Liver (tissue), 9 donors: Measurements from ENCODE around the gene TMX2. TPM values are rescaled to one million over a fixed set of nuclear protein-coding genes. Genes with fewer than 3 reads are reported as not detected.

ENCODE experiments used
- DNase-seq: peaks from one replicate; pipeline ENCODE4 v3.0.0-alpha.2; 2017; ENCODE audit warnings: low spot score
- H3K27ac ChIP-seq, 2 donors: one replicate each; pipeline ENCODE4 v1.7.0; 2013; ENCODE audit warnings: inconsistent platforms in 2 of 2, low read length in 2 of 2, control low read depth in 1 of 2, low read depth in 1 of 2, mild to moderate bottlenecking in 1 of 2
- H3K27me3 ChIP-seq, 4 donors: one replicate each; pipeline versions ENCODE4 v1.6.1 to v1.7.0; 2013; ENCODE audit warnings: low read length in 3 of 4, inconsistent platforms in 1 of 4, mild to moderate bottlenecking in 1 of 4, moderate library complexity in 1 of 4; ENCODE audit not compliant: control insufficient read depth in 4 of 4, insufficient read depth in 4 of 4
- H3K36me3 ChIP-seq, 4 donors: one replicate each; pipeline versions ENCODE4 v1.6.1 to v1.7.0; 2013; ENCODE audit warnings: low read length in 3 of 4, mild to moderate bottlenecking in 3 of 4, low read depth in 1 of 4, moderate library complexity in 1 of 4; ENCODE audit not compliant: control insufficient read depth in 4 of 4, insufficient read depth in 3 of 4
- H3K4me1 ChIP-seq, 4 donors: one replicate each; pipeline versions ENCODE4 v1.6.1 to v1.7.0; 2013; ENCODE audit warnings: low read length in 3 of 4, mild to moderate bottlenecking in 3 of 4, moderate library complexity in 1 of 4; ENCODE audit not compliant: control insufficient read depth in 4 of 4, insufficient read depth in 4 of 4
- H3K4me3 ChIP-seq, 3 donors: one replicate each; pipeline versions ENCODE4 v1.6.1 to v1.7.0; 2013; ENCODE audit warnings: low read length in 3 of 3, control low read depth in 1 of 3, low read depth in 1 of 3, mild to moderate bottlenecking in 1 of 3
- H3K9ac ChIP-seq, 2 donors: one replicate each; pipeline ENCODE4 v1.7.0; 2013; ENCODE audit warnings: low read length in 2 of 2, mild to moderate bottlenecking in 2 of 2, moderate library complexity in 2 of 2, control low read depth in 1 of 2, low read depth in 1 of 2
- H3K9me3 ChIP-seq, 4 donors: one replicate each; pipeline versions ENCODE4 v1.6.1 to v1.7.0; 2013; ENCODE audit warnings: low read length in 3 of 4; ENCODE audit not compliant: control insufficient read depth in 4 of 4
- CTCF ChIP-seq: fragments of 150-350 bp; IDR thresholded peaks from 2 replicates; pipeline ENCODE4 v1.5.1; 2017; ENCODE audit warnings: improper control_type of control experiment, low read depth, low read length; ENCODE audit not compliant: missing input control
- EGR1 ChIP-seq, 2 donors: IDR thresholded peaks; 2 replicates each; pipeline ENCODE4 v1.6.1; 2016 to 2018; ENCODE audit warnings: antibody characterized with exemption in 2 of 2, low read depth in 2 of 2
- FOXA1 ChIP-seq: IDR thresholded peaks from 2 replicates; pipeline ENCODE4 v1.6.1; 2016; ENCODE audit warnings: antibody characterized with exemption
- FOXA2 ChIP-seq: IDR thresholded peaks from 2 replicates; pipeline ENCODE4 v1.6.1; 2016; ENCODE audit warnings: antibody characterized with exemption
- GABPA ChIP-seq, 2 donors: IDR thresholded peaks in 1 of 2; conservative IDR thresholded peaks in 1 of 2; 2 replicates each; pipeline ENCODE4 v1.6.1; 2016; ENCODE audit warnings: antibody characterized with exemption in 2 of 2, mild to moderate bottlenecking in 1 of 2, moderate library complexity in 1 of 2
- HNF4A ChIP-seq, 2 donors: conservative IDR thresholded peaks; 2 replicates each; pipeline ENCODE4 v1.6.1; 2016; ENCODE audit warnings: antibody characterized with exemption in 2 of 2, mild to moderate bottlenecking in 2 of 2
- HNF4G ChIP-seq: IDR thresholded peaks from 2 replicates; pipeline ENCODE4 v1.6.1; 2016; ENCODE audit warnings: antibody characterized with exemption
- JUND ChIP-seq, 2 donors: IDR thresholded peaks; 2 replicates each; pipeline ENCODE4 v1.6.1; 2016; ENCODE audit warnings: antibody characterized with exemption in 2 of 2
- NR2F2 ChIP-seq: IDR thresholded peaks from 2 replicates; pipeline ENCODE4 v1.6.1; 2016; ENCODE audit warnings: antibody characterized with exemption
- RXRA ChIP-seq, 2 donors: IDR thresholded peaks; 2 replicates each; pipeline ENCODE4 v1.6.1; 2017 to 2018; ENCODE audit warnings: antibody characterized with exemption in 2 of 2, mild to moderate bottlenecking in 1 of 2
- YY1 ChIP-seq: IDR thresholded peaks from 2 replicates; pipeline ENCODE4 v1.6.1; 2016; ENCODE audit warnings: antibody characterized with exemption, mild to moderate bottlenecking
- ZBTB33 ChIP-seq: IDR thresholded peaks from 2 replicates; pipeline ENCODE4 v1.6.1; 2016; ENCODE audit warnings: antibody characterized with exemption
- WGBS: extraction: QIAGEN DNeasy Blood & Tissue Kit; methylation state at CpG from one replicate; pipeline ENCODE4 v1.1.7; 2013; 5-methylcytosine and 5-hydroxymethylcytosine counted together
- polyA plus RNA-seq, 2 donors: library from polyadenylated mRNA; stranded (reverse) in 1 of 2; unstranded in 1 of 2; fragments of 200-250 nt in 1 of 2; fragments of >200 nt in 1 of 2; fragmentation: Nextera tagmentation in 1 of 2; extraction: Ambion mirVana in 1 of 2; gene quantifications; one replicate each; pipeline versions ENCODE4 v1.2.1 to v1.2.3, GENCODE V29; 2013 to 2015
- total RNA-seq, 2 donors: library from RNA; depleted of rRNA; stranded (reverse); fragments of >200 nt; gene quantifications; one replicate each; pipeline ENCODE4 v1.2.3, GENCODE V29; 2014
- TF ChIP-seq, protein P1 (sequence below): IDR thresholded peaks from 2 replicates; pipeline ENCODE4 v1.6.1; 2016; ENCODE audit warnings: antibody characterized with exemption, mild to moderate bottlenecking
- TF ChIP-seq, protein P2 (sequence below): IDR thresholded peaks from 2 replicates; pipeline ENCODE4 v1.6.1; 2016; ENCODE audit warnings: antibody characterized with exemption
- donor health status: healthy.
- donor health status: healthy.
- donor health status: healthy.
- donor health status: healthy.
- donor health status: healthy.

TMX2 gene
- total and polyA plus RNA-seq, 4 donors, result 43.3 to 70.9 (median 59.1) TPM

- Histone ChIP-seq H3K36me3 (peaks cover 2 to 13% (median 8%) of the 10 kb centered on the region in 4 donors), H3K9me3 (no peaks in the 10 kb centered on the region), H3K4me1 (peaks cover 2 to 23% (median 18%) of the 10 kb centered on the region in 4 donors), H3K27me3 (no peaks in the 10 kb centered on the region), H3K27ac (peak within 1 kb of the TSS; percentile 97 to 99), H3K9ac (peak within 1 kb of the TSS; percentile 95 to 98), H3K4me3 (peak within 1 kb of the TSS; percentile 94 to 98 (median 96))
- under 1% methylated on average over 96 of the region's 96 CpGs for WGBS
- DNase-seq, result peak; percentile 98
- TF ChIP-seq CTCF, result peak; percentile 45
- no peak for TF ChIP-seq JUND (IDR thresholded peaks at IDR 0.05)
- peak in 1 of 2 donors; percentile 13 for TF ChIP-seq EGR1 (IDR thresholded peaks at IDR 0.05; ENCODE audit: low read depth in 2 of 2)
- TF ChIP-seq RXRA (IDR thresholded peaks at IDR 0.05), result peak in 1 of 2 donors; percentile 4
- TF ChIP-seq YY1, result peak; percentile 10
- TF ChIP-seq FOXA2, result no peak
- TF ChIP-seq ZBTB33, result peak; percentile 99
- peak in 1 of 2 donors; percentile 63 for TF ChIP-seq GABPA (IDR thresholded peaks at IDR 0.05 in 1 of 2, conservative IDR thresholded peaks at IDR 0.05 in 1 of 2)
Observed at GRCh38 chr11:57667736-57668433, 44.5 kb upstream of the TMX2 start, which contains the start of gene ZDHHC5. ZDHHC5 (plus strand) TSS chr11:57668114; CDS start chr11:57673091, 4,977 bp downstream.

DNA sequence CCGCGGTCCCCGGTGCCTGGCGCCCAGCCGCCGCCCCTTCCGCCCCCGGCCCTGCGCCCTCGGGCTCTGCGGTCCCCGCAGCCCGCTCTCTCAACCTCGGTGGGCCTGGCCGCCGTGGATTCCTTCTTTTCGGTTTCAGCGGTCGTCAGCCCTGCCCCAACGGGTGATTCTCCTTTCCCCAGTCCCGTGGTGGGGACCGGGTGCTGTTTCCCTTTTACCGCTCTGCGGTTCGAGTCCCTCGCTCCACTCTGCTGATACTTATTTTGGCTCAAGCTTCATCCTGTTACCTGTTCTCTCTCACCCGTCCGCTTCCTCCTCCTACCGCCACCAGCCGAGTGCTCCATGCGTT is 44.0 kb upstream of the TMX2 start:
- H3K4me1 ChIP-seq, result peaks cover 2 to 23% (median 18%) of the 10 kb centered on the region in 4 donors
- peaks cover 5 to 18% (median 13%) of the 10 kb centered on the region in 4 donors for H3K36me3 ChIP-seq
- H3K9ac ChIP-seq, result peak overlapping the region; percentile 95 to 97
- H3K4me3 ChIP-seq, result peak overlapping the region; percentile 94 to 98 (median 96)
- DNase-seq, result no peak
- H3K27ac ChIP-seq, result peak overlapping the region; percentile 97 to 99
- WGBS, result under 1% methylated on average over 31 of the region's 31 CpGs
- no peaks in the 10 kb centered on the region for H3K9me3 ChIP-seq
- H3K27me3 ChIP-seq, result no peaks in the 10 kb centered on the region
- no peak for TF ChIP-seq FOXA1
- TF ChIP-seq, protein P1, sequence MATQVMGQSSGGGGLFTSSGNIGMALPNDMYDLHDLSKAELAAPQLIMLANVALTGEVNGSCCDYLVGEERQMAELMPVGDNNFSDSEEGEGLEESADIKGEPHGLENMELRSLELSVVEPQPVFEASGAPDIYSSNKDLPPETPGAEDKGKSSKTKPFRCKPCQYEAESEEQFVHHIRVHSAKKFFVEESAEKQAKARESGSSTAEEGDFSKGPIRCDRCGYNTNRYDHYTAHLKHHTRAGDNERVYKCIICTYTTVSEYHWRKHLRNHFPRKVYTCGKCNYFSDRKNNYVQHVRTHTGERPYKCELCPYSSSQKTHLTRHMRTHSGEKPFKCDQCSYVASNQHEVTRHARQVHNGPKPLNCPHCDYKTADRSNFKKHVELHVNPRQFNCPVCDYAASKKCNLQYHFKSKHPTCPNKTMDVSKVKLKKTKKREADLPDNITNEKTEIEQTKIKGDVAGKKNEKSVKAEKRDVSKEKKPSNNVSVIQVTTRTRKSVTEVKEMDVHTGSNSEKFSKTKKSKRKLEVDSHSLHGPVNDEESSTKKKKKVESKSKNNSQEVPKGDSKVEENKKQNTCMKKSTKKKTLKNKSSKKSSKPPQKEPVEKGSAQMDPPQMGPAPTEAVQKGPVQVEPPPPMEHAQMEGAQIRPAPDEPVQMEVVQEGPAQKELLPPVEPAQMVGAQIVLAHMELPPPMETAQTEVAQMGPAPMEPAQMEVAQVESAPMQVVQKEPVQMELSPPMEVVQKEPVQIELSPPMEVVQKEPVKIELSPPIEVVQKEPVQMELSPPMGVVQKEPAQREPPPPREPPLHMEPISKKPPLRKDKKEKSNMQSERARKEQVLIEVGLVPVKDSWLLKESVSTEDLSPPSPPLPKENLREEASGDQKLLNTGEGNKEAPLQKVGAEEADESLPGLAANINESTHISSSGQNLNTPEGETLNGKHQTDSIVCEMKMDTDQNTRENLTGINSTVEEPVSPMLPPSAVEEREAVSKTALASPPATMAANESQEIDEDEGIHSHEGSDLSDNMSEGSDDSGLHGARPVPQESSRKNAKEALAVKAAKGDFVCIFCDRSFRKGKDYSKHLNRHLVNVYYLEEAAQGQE, result no peak
- TF ChIP-seq HNF4A (conservative IDR thresholded peaks at IDR 0.05), result no peak
- TF ChIP-seq HNF4G, result no peak
- TF ChIP-seq, protein P2, sequence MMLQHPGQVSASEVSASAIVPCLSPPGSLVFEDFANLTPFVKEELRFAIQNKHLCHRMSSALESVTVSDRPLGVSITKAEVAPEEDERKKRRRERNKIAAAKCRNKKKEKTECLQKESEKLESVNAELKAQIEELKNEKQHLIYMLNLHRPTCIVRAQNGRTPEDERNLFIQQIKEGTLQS, result no peak
- no peak for TF ChIP-seq NR2F2
